KMS-11 (cell line): ENCODE data around the gene MT1E.

ENCODE experiments used
- H2AFZ ChIP-seq: fragments of 200-600 bp; sonication (generic); 2 replicates; pipeline ENCODE4 v1.6.1; 2016; ENCODE audit warnings: antibody characterized with exemption, mixed run types, low read depth
- H3K27ac ChIP-seq: fragments of 200-600 bp; sonication (generic); 2 replicates; pipeline ENCODE4 v1.6.1; 2016; ENCODE audit warnings: mild to moderate bottlenecking, mixed run types
- H3K27me3 ChIP-seq: fragments of 200-600 bp; sonication (generic); 2 replicates; pipeline ENCODE4 v1.6.1; 2017; ENCODE audit warnings: mild to moderate bottlenecking, low read depth, mixed run types, moderate library complexity; ENCODE audit not compliant: insufficient read depth
- H3K36me3 ChIP-seq: fragments of 200-600 bp; sonication (generic); 2 replicates; pipeline ENCODE4 v1.6.1; 2017; ENCODE audit warnings: mild to moderate bottlenecking, mixed run types; ENCODE audit not compliant: insufficient read depth
- H3K4me1 ChIP-seq: fragments of 200-600 bp; sonication (generic); 2 replicates; pipeline ENCODE4 v1.6.1; 2016; ENCODE audit warnings: mild to moderate bottlenecking, low read depth, mixed run types; ENCODE audit not compliant: poor library complexity, severe bottlenecking
- H3K4me2 ChIP-seq: fragments of 200-600 bp; sonication (generic); 2 replicates; pipeline ENCODE4 v1.7.0; 2016; ENCODE audit warnings: mild to moderate bottlenecking, mixed run types
- H3K4me3 ChIP-seq: fragments of 200-600 bp; sonication (generic); IDR thresholded peaks from 2 replicates; pipeline ENCODE4 v1.6.1; 2017; ENCODE audit warnings: low read depth, low read length, mixed read lengths; ENCODE audit not compliant: insufficient read depth
- H3K79me2 ChIP-seq: fragments of 200-600 bp; sonication (generic); 2 replicates; pipeline ENCODE4 v1.6.1; 2016; ENCODE audit warnings: low read depth, mixed run types; ENCODE audit not compliant: insufficient read depth
- H3K9ac ChIP-seq: fragments of 200-600 bp; sonication (generic); 2 replicates; pipeline ENCODE4 v1.6.1; 2016; ENCODE audit warnings: mild to moderate bottlenecking, mixed run types
- H4K20me1 ChIP-seq: fragments of 200-600 bp; sonication (generic); 2 replicates; pipeline ENCODE4 v1.6.1; 2016; ENCODE audit warnings: mild to moderate bottlenecking, mixed run types; ENCODE audit not compliant: insufficient read depth
- CTCF ChIP-seq: fragments of 200-600 bp; sonication (generic); conservative IDR thresholded peaks from 2 replicates; pipeline ENCODE4 v1.6.1; 2017; ENCODE audit warnings: low read depth, mild to moderate bottlenecking, antibody characterized with exemption, low read length, moderate library complexity, mixed read lengths

Gene MT1E

GRCh38 chr16:56633535-56633934 is 8.0 kb downstream of the MT1E start:
- no peak overlapping the region for H3K9ac ChIP-seq
- H3K79me2 ChIP-seq, result no peaks in the 10 kb centered on the region
- H3K4me1 ChIP-seq, result no peaks in the 10 kb centered on the region
- H3K27ac ChIP-seq, result no peak overlapping the region
- H3K4me2 ChIP-seq, result no peak overlapping the region
- no peak for TF ChIP-seq CTCF
- no peaks in the 10 kb centered on the region for H4K20me1 ChIP-seq
- H3K36me3 ChIP-seq, result no peaks in the 10 kb centered on the region
- no peak overlapping the region for H3K4me3 ChIP-seq
- peaks cover 6% of the 10 kb centered on the region; the same call in 1 of the 2 replicates for H3K27me3 ChIP-seq
- H2AFZ ChIP-seq, result no peak overlapping the region

GRCh38 chr16:56634715-56635440 is 9.3 kb downstream of the MT1E start:
- Histone ChIP-seq H3K4me2 (no peak overlapping the region), H4K20me1 (no peaks in the 10 kb centered on the region), H3K9ac (no peak overlapping the region), H3K36me3 (no peaks in the 10 kb centered on the region), H3K79me2 (no peaks in the 10 kb centered on the region), H3K27me3 (peaks cover 6% of the 10 kb centered on the region; the same call in 1 of the 2 replicates), H2AFZ (no peak overlapping the region), H3K27ac (no peak overlapping the region), H3K4me3 (no peak overlapping the region), H3K4me1 (no peaks in the 10 kb centered on the region)
- no peak for TF ChIP-seq CTCF

GRCh38 chr16:56635441-56635967 is 9.9 kb downstream of the MT1E start:
- no peaks in the 10 kb centered on the region for H3K79me2 ChIP-seq
- no peak overlapping the region for H3K27ac ChIP-seq
- no peak overlapping the region for H3K4me2 ChIP-seq
- peaks cover 6% of the 10 kb centered on the region; the same call in 1 of the 2 replicates for H3K27me3 ChIP-seq
- no peaks in the 10 kb centered on the region for H3K4me1 ChIP-seq
- no peak overlapping the region for H3K9ac ChIP-seq
- no peak for TF ChIP-seq CTCF
- H4K20me1 ChIP-seq, result no peaks in the 10 kb centered on the region
- H3K4me3 ChIP-seq, result no peak overlapping the region
- H3K36me3 ChIP-seq, result no peaks in the 10 kb centered on the region
- H2AFZ ChIP-seq, result no peak overlapping the region

- peaks cover 6% of the 10 kb centered on the region; the same call in 1 of the 2 replicates for H3K27me3 ChIP-seq
- no peaks in the 10 kb centered on the region for H3K4me1 ChIP-seq
- no peak overlapping the region for H3K27ac ChIP-seq
- no peaks in the 10 kb centered on the region for H3K36me3 ChIP-seq
- H3K4me3 ChIP-seq, result no peak overlapping the region
- H3K79me2 ChIP-seq, result no peaks in the 10 kb centered on the region
- H3K4me2 ChIP-seq, result no peak overlapping the region
- H4K20me1 ChIP-seq, result no peaks in the 10 kb centered on the region
- TF ChIP-seq CTCF, result no peak
- no peak overlapping the region for H2AFZ ChIP-seq
- no peak overlapping the region for H3K9ac ChIP-seq
Observed at GRCh38 chr16:56636616-56637413, 11.2 kb downstream of the MT1E start.
